Astrocyte (in vitro differentiated cells and primary cell): ENCODE results near the gene TK2. TPM values are rescaled to one million over a fixed set of nuclear protein-coding genes. Genes with fewer than 3 reads are reported as not detected.

Experiments used
- DNase-seq: peaks from one replicate; pipeline ENCODE4 v3.0.0-alpha.2; 2010; ENCODE audit warnings: low read depth
- FAIRE-seq: peaks from 2 replicates; lab custom pipeline; 2011; peaks lifted over from hg19 to GRCh38; lab: Jason Lieb, UNC
- H2AFZ ChIP-seq: 2 replicates; pipeline ENCODE4 v1.6.0; 2012; ENCODE audit warnings: low read depth, low read length, inconsistent platforms
- H3K27ac ChIP-seq: 2 replicates; pipeline ENCODE4 v1.5.1; 2011; ENCODE audit warnings: low read depth, low read length, inconsistent platforms
- H3K27me3 ChIP-seq: 2 replicates; pipeline ENCODE4 v1.6.0; 2011; ENCODE audit warnings: low read length, inconsistent platforms; ENCODE audit not compliant: insufficient read depth
- H3K36me3 ChIP-seq: 2 replicates; pipeline ENCODE4 v1.5.1; 2011; ENCODE audit warnings: low read length, inconsistent platforms; ENCODE audit not compliant: insufficient read depth
- H3K4me1 ChIP-seq: 2 replicates; pipeline ENCODE4 v1.5.1; 2011; ENCODE audit warnings: low read length, inconsistent platforms; ENCODE audit not compliant: insufficient read depth
- H3K4me2 ChIP-seq: 2 replicates; pipeline ENCODE4 v1.6.0; 2012; ENCODE audit warnings: low read length, inconsistent platforms
- H3K4me3 ChIP-seq: 2 replicates; pipeline ENCODE4 v1.5.1; 2011; ENCODE audit warnings: low read depth, mild to moderate bottlenecking, low read length, inconsistent platforms; ENCODE audit not compliant: insufficient read depth
- H3K79me2 ChIP-seq: 2 replicates; pipeline ENCODE4 v1.6.0; 2012; ENCODE audit warnings: mild to moderate bottlenecking, low read length, inconsistent platforms; ENCODE audit not compliant: insufficient read depth
- H3K9ac ChIP-seq: 2 replicates; pipeline ENCODE4 v1.6.0; 2012; ENCODE audit warnings: mild to moderate bottlenecking, low read length, inconsistent platforms
- H3K9me3 ChIP-seq: 2 replicates; pipeline ENCODE4 v1.5.1; 2012; ENCODE audit warnings: low read depth, mild to moderate bottlenecking, low read length, inconsistent platforms; ENCODE audit not compliant: insufficient read depth
- H4K20me1 ChIP-seq: 2 replicates; pipeline ENCODE4 v1.6.0; 2012; ENCODE audit warnings: low read length, inconsistent platforms; ENCODE audit not compliant: insufficient read depth
- H3K27ac Mint-ChIP-seq: one replicate; pipeline ENCODE4 v1.8.0; 2021; ENCODE audit warnings: mild to moderate bottlenecking, mixed read lengths; ENCODE audit not compliant: unreplicated experiment
- H3K27me3 Mint-ChIP-seq: one replicate; pipeline ENCODE4 v1.8.0; 2021; ENCODE audit warnings: low read depth, mixed read lengths; ENCODE audit not compliant: unreplicated experiment
- H3K36me3 Mint-ChIP-seq: one replicate; pipeline ENCODE4 v1.8.0; 2021; ENCODE audit warnings: low read depth, mixed read lengths; ENCODE audit not compliant: unreplicated experiment
- H3K4me1 Mint-ChIP-seq: one replicate; pipeline ENCODE4 v1.8.0; 2021; ENCODE audit warnings: low read depth, mixed read lengths; ENCODE audit not compliant: unreplicated experiment
- H3K4me3 Mint-ChIP-seq: one replicate; pipeline ENCODE4 v1.8.0; 2021; ENCODE audit warnings: mild to moderate bottlenecking, moderate library complexity, mixed read lengths; ENCODE audit not compliant: unreplicated experiment
- H3K9me3 Mint-ChIP-seq: one replicate; pipeline ENCODE4 v1.8.0; 2021; ENCODE audit warnings: mild to moderate bottlenecking, mixed read lengths; ENCODE audit not compliant: unreplicated experiment
- CTCF ChIP-seq: IDR thresholded peaks from 2 replicates; pipeline ENCODE4 v1.5.1; 2011; ENCODE audit warnings: low read depth, mild to moderate bottlenecking, inconsistent platforms, low read length, moderate library complexity; ENCODE audit not compliant: insufficient read depth
- EZH2 ChIP-seq: IDR thresholded peaks from 2 replicates; pipeline ENCODE4 v1.6.1; 2012; ENCODE audit warnings: mild to moderate bottlenecking, low read length, inconsistent platforms; ENCODE audit not compliant: insufficient read depth
- total RNA-seq: library from RNA; stranded (reverse); gene quantifications from 2 replicates; pipeline ENCODE4 v1.2.1, GENCODE V29; 2021

The TK2 gene
- total RNA-seq, 1 donor from 2014 or later = 12.4 TPM

GRCh38 chr16:66566051-66566901 lies 16.4 kb upstream of the TK2 start, which contains the start of gene CMTM1:
Gene CMTM1 (plus strand): TSS chr16:66566439. CDS start chr16:66566514, 75 bp downstream.
- Histone ChIP-seq H2AFZ (no peak within 1 kb of the TSS), H3K27me3 (no peaks in the 10 kb centered on the region), H3K4me2 (no peak within 1 kb of the TSS), H3K27ac (no peak within 1 kb of the TSS), H3K9me3 (no peaks in the 10 kb centered on the region), H3K79me2 (no peaks in the 10 kb centered on the region), H3K36me3 (peaks cover 7% of the 10 kb centered on the region), H3K4me3 (no peak within 1 kb of the TSS), H3K4me1 (peaks cover 26% of the 10 kb centered on the region), H4K20me1 (peaks cover 6% of the 10 kb centered on the region), H3K9ac (no peak within 1 kb of the TSS)
- no peak within 1 kb of the TSS for H3K4me3 Mint-ChIP-seq
- H3K36me3 Mint-ChIP-seq = peaks cover 13% of the 10 kb centered on the region
- TF ChIP-seq CTCF (no peak), EZH2 (no peak)
- H3K4me1 Mint-ChIP-seq = peaks cover 24% of the 10 kb centered on the region
- DNase-seq = no peak
- FAIRE-seq = no peak
- no peak within 1 kb of the TSS for H3K27ac Mint-ChIP-seq
- no peaks in the 10 kb centered on the region for H3K9me3 Mint-ChIP-seq
- H3K27me3 Mint-ChIP-seq = no peaks in the 10 kb centered on the region

- Mint-ChIP-seq H3K9me3 (no peaks in the 10 kb centered on the region), H3K27ac (no peak overlapping the region), H3K36me3 (peaks cover 18% of the 10 kb centered on the region), H3K27me3 (no peaks in the 10 kb centered on the region), H3K4me3 (no peak overlapping the region), H3K4me1 (peaks cover 7% of the 10 kb centered on the region)
- no peaks in the 10 kb centered on the region for H3K27me3 ChIP-seq
- no peak for DNase-seq
- H3K4me2 ChIP-seq = no peak overlapping the region
- H3K4me3 ChIP-seq = no peak overlapping the region
- no peak overlapping the region for H2AFZ ChIP-seq
- no peak overlapping the region for H3K27ac ChIP-seq
- TF ChIP-seq CTCF = no peak
- no peaks in the 10 kb centered on the region for H3K9me3 ChIP-seq
- peak; percentile 20 for FAIRE-seq
- H3K9ac ChIP-seq = no peak overlapping the region
- peaks cover 10% of the 10 kb centered on the region for H3K4me1 ChIP-seq
- peaks cover 6% of the 10 kb centered on the region for H4K20me1 ChIP-seq
- H3K36me3 ChIP-seq = peaks cover 11% of the 10 kb centered on the region
- peaks cover 17% of the 10 kb centered on the region for H3K79me2 ChIP-seq
Observed at GRCh38 chr16:66563574-66564334, 13.8 kb upstream of the TK2 start.
